HG02798 (cell line): Measurements from ENCODE around the gene RFX8.

Experiments
- ATAC-seq: cut with Tn5 transposase; IDR thresholded peaks from one replicate; pipeline ENCODE4 v1.9.1; 2021; ENCODE audit warnings: mild to moderate bottlenecking; ENCODE audit not compliant: unreplicated experiment, poor library complexity

Gene RFX8

GRCh38 chr2:101415884-101416283, 59.0 kb downstream of the RFX8 start:
- no peak for ATAC-seq

GRCh38 chr2:101415220-101415619, 59.7 kb downstream of the RFX8 start:
- no peak for ATAC-seq

GRCh38 chr2:101412092-101412694, 62.7 kb downstream of the RFX8 start:
- no peak for ATAC-seq

GRCh38 chr2:101410746-101411145, 64.2 kb downstream of the RFX8 start:
- ATAC-seq: no peak

- no peak for ATAC-seq
These were observed 64.8 kb downstream of the RFX8 start for GRCh38 chr2:101410114-101410513.

- no peak for ATAC-seq
These were observed 65.2 kb downstream of the RFX8 start for GRCh38 chr2:101409699-101410098.

- ATAC-seq: no peak
These were observed 66.0 kb downstream of the RFX8 start for GRCh38 chr2:101408925-101409324.

GRCh38 chr2:101405351-101405899, 69.5 kb downstream of the RFX8 start:
- no peak for ATAC-seq

GRCh38 chr2:101403745-101404144, 71.2 kb downstream of the RFX8 start:
- ATAC-seq: no peak

- no peak for ATAC-seq
These were observed 72.3 kb downstream of the RFX8 start for GRCh38 chr2:101402630-101403029.

- ATAC-seq: no peak
These were observed 73.0 kb downstream of the RFX8 start for GRCh38 chr2:101401906-101402305.

GRCh38 chr2:101401326-101401665, 73.6 kb downstream of the RFX8 start:
- no peak for ATAC-seq

GRCh38 chr2:101400506-101401325, 74.2 kb downstream of the RFX8 start:
- ATAC-seq: no peak

GRCh38 chr2:101400048-101400447, 74.9 kb downstream of the RFX8 start:
- ATAC-seq: no peak

- ATAC-seq: no peak
These were observed 75.7 kb downstream of the RFX8 start for GRCh38 chr2:101399021-101399799.

GRCh38 chr2:101398116-101398821, 76.6 kb downstream of the RFX8 start:
- ATAC-seq: no peak

- ATAC-seq: no peak
These were observed 78.6 kb downstream of the RFX8 start for GRCh38 chr2:101396316-101396717.

GRCh38 chr2:101395545-101396315, 79.2 kb downstream of the RFX8 start:
- ATAC-seq: no peak

GRCh38 chr2:101388232-101388631, 86.7 kb downstream of the RFX8 start:
- no peak for ATAC-seq
